Omental fat pad (tissue), 4 donors: ENCODE results near the gene RNF166. TPM values are rescaled to one million over a fixed set of nuclear protein-coding genes. Genes with fewer than 3 reads are reported as not detected.

Experiments
- ATAC-seq: fragments of 150-250 bp; one replicate; pipeline ENCODE4 v1.9.1; 2016; ENCODE audit warnings: mild to moderate bottlenecking, moderate library complexity; ENCODE audit not compliant: low FRiP score
- DNase-seq: peaks from one replicate; pipeline ENCODE4 v3.0.0-alpha.2; 2019; ENCODE audit warnings: low spot score
- total RNA-seq, 4 donors: library from RNA; depleted of rRNA; stranded (reverse); fragments of >200 nt; gene quantifications; one replicate each; pipeline ENCODE4 v1.1.0, GENCODE V29; 2016
- TF ChIP-seq, protein P1 (sequence below), 3 donors: fragments of 450-650 bp; IDR thresholded peaks; one replicate each; pipeline ENCODE4 v1.5.1; 2016 to 2017; ENCODE audit warnings: antibody characterized with exemption in 3 of 3, mild to moderate bottlenecking in 3 of 3, moderate library complexity in 2 of 3

RNF166 gene
- total RNA-seq, 4 donors from 2014 or later: 13.5 to 36.4 (median 20.2) TPM

DNA sequence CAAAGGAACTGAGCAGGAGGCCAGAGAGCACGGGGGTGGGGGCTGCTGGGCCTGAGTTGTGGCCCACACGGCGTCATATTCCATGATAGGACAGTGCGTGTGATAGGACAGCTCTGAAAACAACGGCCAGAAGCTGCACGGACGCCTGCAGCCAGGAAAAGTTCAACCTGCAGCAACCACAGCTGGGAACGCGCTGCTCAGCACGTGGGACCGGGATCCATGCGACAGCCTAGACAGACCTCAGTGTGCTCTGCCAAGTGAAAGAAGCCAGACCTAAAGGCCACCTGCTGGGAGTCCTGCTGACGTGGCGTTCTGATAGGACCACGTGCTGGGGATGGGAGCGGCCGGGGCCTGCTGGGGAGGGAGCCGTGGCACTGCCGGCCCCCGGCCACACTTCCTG, 21.7 kb upstream of the RNF166 start:
- DNase-seq (no peak), ATAC-seq (no peak)
- TF ChIP-seq, protein P1, sequence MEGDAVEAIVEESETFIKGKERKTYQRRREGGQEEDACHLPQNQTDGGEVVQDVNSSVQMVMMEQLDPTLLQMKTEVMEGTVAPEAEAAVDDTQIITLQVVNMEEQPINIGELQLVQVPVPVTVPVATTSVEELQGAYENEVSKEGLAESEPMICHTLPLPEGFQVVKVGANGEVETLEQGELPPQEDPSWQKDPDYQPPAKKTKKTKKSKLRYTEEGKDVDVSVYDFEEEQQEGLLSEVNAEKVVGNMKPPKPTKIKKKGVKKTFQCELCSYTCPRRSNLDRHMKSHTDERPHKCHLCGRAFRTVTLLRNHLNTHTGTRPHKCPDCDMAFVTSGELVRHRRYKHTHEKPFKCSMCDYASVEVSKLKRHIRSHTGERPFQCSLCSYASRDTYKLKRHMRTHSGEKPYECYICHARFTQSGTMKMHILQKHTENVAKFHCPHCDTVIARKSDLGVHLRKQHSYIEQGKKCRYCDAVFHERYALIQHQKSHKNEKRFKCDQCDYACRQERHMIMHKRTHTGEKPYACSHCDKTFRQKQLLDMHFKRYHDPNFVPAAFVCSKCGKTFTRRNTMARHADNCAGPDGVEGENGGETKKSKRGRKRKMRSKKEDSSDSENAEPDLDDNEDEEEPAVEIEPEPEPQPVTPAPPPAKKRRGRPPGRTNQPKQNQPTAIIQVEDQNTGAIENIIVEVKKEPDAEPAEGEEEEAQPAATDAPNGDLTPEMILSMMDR (IDR thresholded peaks at IDR 0.05): no peak

DNA sequence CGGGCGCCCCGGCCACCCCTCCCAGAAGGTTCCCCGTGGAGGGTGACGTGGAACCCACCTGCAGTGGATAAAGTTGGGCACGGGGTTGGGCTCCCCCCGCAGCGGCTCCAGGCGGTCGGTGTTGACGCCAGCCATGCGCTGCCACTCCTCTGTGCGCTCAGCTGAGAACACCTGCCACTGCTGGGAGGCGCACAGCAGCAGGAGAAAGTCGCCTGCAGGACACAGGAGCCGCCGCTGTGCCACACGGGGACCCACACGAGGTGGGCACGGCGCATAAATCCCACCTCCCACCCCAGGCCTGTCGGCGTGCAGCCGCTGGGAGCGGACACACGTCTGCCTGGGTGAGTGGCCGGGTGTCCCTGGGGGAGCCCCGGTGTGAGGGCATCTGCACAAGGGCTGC, 20.8 kb upstream of the RNF166 start:
- no peak for DNase-seq
- no peak for ATAC-seq

DNA sequence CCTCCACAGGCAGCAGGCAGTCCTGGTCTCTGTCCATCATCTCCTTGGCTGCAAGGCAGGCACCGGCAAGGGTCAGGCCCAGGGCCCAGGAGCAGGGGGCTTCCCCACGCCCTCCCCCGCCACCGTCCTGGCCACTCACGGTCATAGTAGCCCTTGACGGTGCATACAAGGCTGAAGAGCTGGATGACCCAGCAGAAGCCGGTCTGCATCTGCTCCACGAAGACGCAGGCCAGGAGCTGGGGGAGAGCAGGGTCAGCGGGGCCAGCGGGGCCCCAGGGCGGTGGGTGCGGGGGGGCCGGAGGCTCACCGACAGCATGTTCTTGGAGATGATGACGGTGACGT, 20.2 kb upstream of the RNF166 start:
- TF ChIP-seq, protein P1 (IDR thresholded peaks at IDR 0.05): no peak
- DNase-seq (no peak), ATAC-seq (no peak)

More for the DNA sequence above, 20.8 kb upstream of the RNF166 start:
- TF ChIP-seq, protein P1 (IDR thresholded peaks at IDR 0.05): no peak

DNA sequence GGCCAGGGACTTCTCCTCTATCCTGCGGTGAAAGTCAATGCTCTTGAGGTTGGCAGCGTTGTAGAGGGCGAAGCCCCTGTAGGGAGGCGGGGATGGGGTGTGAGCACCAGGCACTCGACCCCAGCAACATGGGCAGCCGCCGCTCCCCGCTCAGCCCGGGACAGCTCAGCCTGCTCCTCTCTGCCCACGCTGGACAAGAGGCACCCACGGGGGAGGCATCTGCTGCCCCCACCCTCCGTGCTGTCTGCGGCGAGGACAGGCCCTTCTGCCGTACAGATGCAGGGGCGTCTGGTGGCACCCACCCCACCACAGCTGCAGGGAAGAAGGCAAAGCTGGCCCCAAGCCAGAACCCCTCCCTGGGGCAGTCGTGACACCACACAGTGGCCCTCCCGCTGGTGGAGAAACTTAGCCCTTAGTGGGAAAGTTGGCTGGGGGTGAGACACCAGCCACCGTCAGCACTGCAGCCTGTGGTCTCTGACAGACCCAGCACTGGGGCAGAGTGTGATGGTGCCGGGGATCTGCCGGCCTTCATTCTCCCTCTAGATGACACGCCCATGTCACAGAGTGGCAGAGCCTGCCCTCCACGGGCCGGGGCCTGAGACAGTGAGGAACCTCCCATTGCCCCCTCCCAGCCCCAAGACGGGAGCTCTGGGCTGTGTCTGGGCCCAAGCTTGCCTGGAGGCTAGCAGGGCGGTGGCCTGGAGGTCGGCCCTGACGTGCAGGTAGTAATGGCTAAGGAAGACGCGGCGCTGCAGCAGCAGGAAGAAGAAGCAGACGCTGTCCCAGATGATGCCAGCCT, 19.6 kb upstream of the RNF166 start:
- no peak for ATAC-seq
- TF ChIP-seq, protein P1 (IDR thresholded peaks at IDR 0.05): no peak
- DNase-seq: no peak

DNA sequence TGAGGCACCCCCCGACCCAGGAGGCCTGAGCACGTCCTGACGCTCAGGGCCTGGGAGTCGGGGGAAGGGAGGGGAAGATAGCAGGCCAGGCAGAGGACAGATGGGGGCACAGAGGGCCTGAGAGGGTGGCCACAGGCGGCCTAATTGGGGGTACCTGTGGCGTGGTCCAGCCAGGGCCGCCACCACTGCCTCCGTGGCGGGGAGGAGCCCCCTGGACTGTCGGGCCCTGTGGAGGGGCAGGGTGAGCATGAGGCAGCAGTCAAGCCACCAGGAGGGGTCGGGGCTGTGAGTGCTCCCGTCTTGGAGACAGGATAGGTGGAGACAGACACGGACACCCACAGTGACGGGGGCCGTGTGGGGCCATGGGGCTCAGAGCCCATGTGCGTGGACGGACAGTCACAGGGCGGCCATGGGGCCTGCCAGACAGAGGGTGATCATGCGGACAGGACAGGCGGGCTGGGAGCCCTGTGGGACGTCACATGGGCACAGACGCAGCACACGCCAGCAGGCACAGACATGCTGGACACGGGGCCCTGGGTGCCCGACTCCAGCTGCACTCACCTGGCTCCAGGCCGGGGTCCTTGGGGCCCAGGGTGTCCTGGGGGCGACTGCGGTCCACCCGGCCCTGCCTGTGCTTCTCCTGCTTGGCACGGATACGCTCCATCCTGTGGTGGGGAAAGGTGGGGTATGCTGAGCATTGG, 18.8 kb upstream of the RNF166 start:
- no peak for DNase-seq

DNA sequence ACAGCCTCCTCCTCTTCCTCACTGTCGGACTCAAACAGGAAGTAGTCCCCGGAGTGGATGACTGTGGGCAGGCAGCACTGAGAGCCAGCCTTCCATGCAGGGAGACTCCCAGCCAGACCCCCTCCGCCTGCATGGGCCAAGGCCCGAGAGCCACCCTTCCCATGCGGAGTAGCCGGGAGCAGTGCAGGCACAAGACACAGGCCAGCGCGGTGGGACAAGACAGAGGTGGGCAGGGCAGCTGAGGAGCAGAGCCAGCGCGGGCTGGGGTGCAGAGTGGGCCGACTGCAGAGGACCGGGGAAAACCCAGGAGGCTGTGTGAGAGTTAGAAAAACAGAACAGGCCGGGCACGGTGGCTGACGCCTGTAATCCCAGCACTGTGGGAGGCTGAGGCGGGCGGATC, 17.7 kb upstream of the RNF166 start:
- TF ChIP-seq, protein P1 (IDR thresholded peaks at IDR 0.05): no peak

More for the DNA sequence above, 18.8 kb upstream of the RNF166 start:
- TF ChIP-seq, protein P1 (IDR thresholded peaks at IDR 0.05): no peak
- ATAC-seq: no peak

DNA sequence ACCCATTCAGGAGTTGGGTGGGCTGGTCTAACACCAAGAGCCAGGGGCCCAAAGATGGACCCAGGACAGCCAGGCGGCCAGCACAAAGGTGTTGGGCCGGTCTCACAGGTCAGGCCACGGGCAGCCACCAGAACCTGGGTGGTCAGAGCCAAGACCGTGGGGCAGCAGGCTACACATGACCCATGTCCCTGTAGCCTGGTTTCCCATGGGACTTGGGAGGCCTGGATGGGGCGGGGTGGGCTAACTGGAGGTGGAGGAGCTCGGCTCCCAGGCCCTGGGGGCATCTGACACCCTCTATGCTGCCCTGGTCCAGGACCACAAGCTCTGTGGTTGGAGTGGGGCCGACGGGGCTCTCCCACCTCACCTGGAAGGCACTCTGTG, 17.3 kb upstream of the RNF166 start:
- TF ChIP-seq, protein P1 (IDR thresholded peaks at IDR 0.05): no peak
- ATAC-seq (no peak), DNase-seq (no peak)

More for the DNA sequence above, 17.7 kb upstream of the RNF166 start:
- ATAC-seq (no peak), DNase-seq (no peak)
